HepG2 (cell line): ENCODE results near the gene NOTUM. TPM values are rescaled to one million over a fixed set of nuclear protein-coding genes. Genes with fewer than 3 reads are reported as not detected.

Experiments
- ARID5B ChIP-seq: IDR thresholded peaks from 2 replicates; pipeline ENCODE4 v1.4.0; 2020; ENCODE audit warnings: mild to moderate bottlenecking, missing genetic modification reagents
- CSRNP1 ChIP-seq: sonication (generic); formaldehyde crosslinking; IDR thresholded peaks from 2 replicates; pipeline ENCODE4 v1.8.1; 2023; ENCODE audit warnings: mild to moderate bottlenecking, missing genetic modification reagents
- MIXL1 ChIP-seq: IDR thresholded peaks from 2 replicates; pipeline ENCODE4 v1.6.1; 2016
- SYNCRIP ChIP-seq: fragments of 200-400 bp; formaldehyde crosslinking; IDR thresholded peaks from 2 replicates; pipeline ENCODE4 v1.6.1; 2018; ENCODE audit warnings: mild to moderate bottlenecking, low read depth, low read length; ENCODE audit not compliant: insufficient read depth
- TAF15 ChIP-seq: fragments of 200-400 bp; formaldehyde crosslinking; IDR thresholded peaks from one replicate; pipeline ENCODE4 v1.6.1; 2018; ENCODE audit warnings: mild to moderate bottlenecking, low read depth, low read length; ENCODE audit not compliant: poor library complexity, severe bottlenecking
- ZMYM4 ChIP-seq: sonication (generic); formaldehyde crosslinking; IDR thresholded peaks from 2 replicates; pipeline ENCODE4 v1.8.1; 2023; ENCODE audit warnings: mild to moderate bottlenecking, missing genetic modification reagents
- ZNF326 ChIP-seq: sonication (generic); formaldehyde crosslinking; IDR thresholded peaks from 2 replicates; pipeline ENCODE4 v1.4.0; 2020; ENCODE audit warnings: missing genetic modification reagents, borderline replicate concordance
- ZNF550 ChIP-seq: sonication (generic); formaldehyde crosslinking; IDR thresholded peaks from 2 replicates; pipeline ENCODE4 v1.4.0; 2020; ENCODE audit warnings: mild to moderate bottlenecking, missing genetic modification reagents, borderline replicate concordance
- ZNF552 ChIP-seq: sonication (generic); formaldehyde crosslinking; IDR thresholded peaks from 2 replicates; pipeline ENCODE4 v1.9.0; 2022; ENCODE audit warnings: missing genetic modification reagents, mild to moderate bottlenecking, borderline replicate concordance
- ZNF713 ChIP-seq: sonication (generic); formaldehyde crosslinking; IDR thresholded peaks from 2 replicates; pipeline ENCODE4 v1.4.0; 2020; ENCODE audit warnings: mild to moderate bottlenecking, missing genetic modification reagents
- ZSCAN29 ChIP-seq: sonication (generic); formaldehyde crosslinking; conservative IDR thresholded peaks from 2 replicates; pipeline ENCODE4 v1.4.0; 2020; ENCODE audit warnings: mild to moderate bottlenecking, missing genetic modification reagents
- polyA plus RNA-seq, 8 experiments: library from polyadenylated mRNA; depleted of rRNA in 3 of 8; stranded (reverse) in 7 of 8; unstranded in 1 of 8; fragments of >200 nt; fragmentation: Illumina TruSeq in 4 of 8; extraction: Trizol in 4 of 8; gene quantifications; 2 replicates each; pipeline versions ENCODE4 v1.2.1 to v1.2.3, GENCODE V29; 2011 to 2016; ENCODE audit warnings: low read depth in 4 of 8, missing spikeins in 1 of 8, mixed read lengths in 1 of 8; ENCODE audit not compliant: insufficient read depth in 1 of 8
- total RNA-seq, 5 experiments: library from RNA; depleted of rRNA; stranded (reverse); fragments of >200 nt; fragmentation: Illumina TruSeq; extraction: Trizol; gene quantifications; 2 replicates each; pipeline ENCODE4 v1.2.3, GENCODE V29; 2016; ENCODE audit warnings: low read depth in 1 of 5
- TF ChIP-seq, protein P1 (sequence below): sonication (generic); formaldehyde crosslinking; conservative IDR thresholded peaks from 2 replicates; pipeline ENCODE4 v1.4.0; 2020; ENCODE audit warnings: missing genetic modification reagents
- TF ChIP-seq, protein P2 (sequence below): sonication (generic); formaldehyde crosslinking; IDR thresholded peaks from 2 replicates; pipeline ENCODE4 v1.8.1; 2023; ENCODE audit warnings: mild to moderate bottlenecking, moderate library complexity, missing genetic modification reagents
- TF ChIP-seq, protein P3 (sequence below): sonication (generic); formaldehyde crosslinking; IDR thresholded peaks from 2 replicates; pipeline ENCODE4 v1.5.1; 2020; ENCODE audit warnings: missing genetic modification reagents, mild to moderate bottlenecking, borderline replicate concordance

The NOTUM gene
- total and polyA plus RNA-seq, 2 of the 13 experiments (the other 11 are each of a cell fraction or from before 2014, with no cell fraction given) = 150 to 160 TPM

- TF ChIP-seq ZNF713 (CRISPR knock-in tag) (0 out of 2 replicates have a peak, but pooled peaks have one; percentile 89), ZNF326 (CRISPR knock-in tag) (peak; percentile 90), ZSCAN29 (CRISPR knock-in tag) (no peak; the same call in 1 of the 2 replicates), TAF15 (no peak), MIXL1 (CRISPR knock-in tag) (0 out of 2 replicates have a peak, but pooled peaks have one; percentile 34), ZMYM4 (no peak), CSRNP1 (CRISPR knock-in tag) (no peak; the same call in 1 of the 2 replicates), ARID5B (peak; percentile 88), SYNCRIP (no peak), ZNF552 (peak; percentile 93; the same call in 1 of the 2 replicates), ZNF550 (CRISPR knock-in tag) (peak; percentile 32; the same call in 1 of the 2 replicates)
- TF ChIP-seq, protein P1, sequence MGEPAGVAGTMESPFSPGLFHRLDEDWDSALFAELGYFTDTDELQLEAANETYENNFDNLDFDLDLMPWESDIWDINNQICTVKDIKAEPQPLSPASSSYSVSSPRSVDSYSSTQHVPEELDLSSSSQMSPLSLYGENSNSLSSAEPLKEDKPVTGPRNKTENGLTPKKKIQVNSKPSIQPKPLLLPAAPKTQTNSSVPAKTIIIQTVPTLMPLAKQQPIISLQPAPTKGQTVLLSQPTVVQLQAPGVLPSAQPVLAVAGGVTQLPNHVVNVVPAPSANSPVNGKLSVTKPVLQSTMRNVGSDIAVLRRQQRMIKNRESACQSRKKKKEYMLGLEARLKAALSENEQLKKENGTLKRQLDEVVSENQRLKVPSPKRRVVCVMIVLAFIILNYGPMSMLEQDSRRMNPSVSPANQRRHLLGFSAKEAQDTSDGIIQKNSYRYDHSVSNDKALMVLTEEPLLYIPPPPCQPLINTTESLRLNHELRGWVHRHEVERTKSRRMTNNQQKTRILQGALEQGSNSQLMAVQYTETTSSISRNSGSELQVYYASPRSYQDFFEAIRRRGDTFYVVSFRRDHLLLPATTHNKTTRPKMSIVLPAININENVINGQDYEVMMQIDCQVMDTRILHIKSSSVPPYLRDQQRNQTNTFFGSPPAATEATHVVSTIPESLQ (CRISPR knock-in tag) = no peak
- TF ChIP-seq, protein P2, sequence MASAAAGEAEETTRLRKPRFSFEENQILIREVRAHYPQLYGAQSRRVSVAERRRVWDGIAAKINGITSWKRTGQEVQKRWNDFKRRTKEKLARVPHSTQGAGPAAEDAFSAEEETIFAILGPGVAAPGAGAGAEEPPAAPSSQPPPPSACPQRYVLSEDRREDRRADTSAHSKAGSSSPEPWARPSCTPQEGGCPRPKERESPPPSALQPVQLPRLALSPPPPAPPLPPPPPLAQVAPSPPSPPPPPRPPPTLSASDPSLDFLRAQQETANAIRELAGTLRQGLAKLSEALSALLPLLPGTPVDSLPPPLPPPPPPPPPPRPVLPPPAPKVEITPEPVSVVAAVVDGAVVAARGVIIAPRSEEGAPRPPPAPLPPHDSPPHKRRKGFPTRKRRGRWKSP (CRISPR knock-in tag) = peak; percentile 81; the same call in 1 of the 2 replicates
- TF ChIP-seq, protein P3, sequence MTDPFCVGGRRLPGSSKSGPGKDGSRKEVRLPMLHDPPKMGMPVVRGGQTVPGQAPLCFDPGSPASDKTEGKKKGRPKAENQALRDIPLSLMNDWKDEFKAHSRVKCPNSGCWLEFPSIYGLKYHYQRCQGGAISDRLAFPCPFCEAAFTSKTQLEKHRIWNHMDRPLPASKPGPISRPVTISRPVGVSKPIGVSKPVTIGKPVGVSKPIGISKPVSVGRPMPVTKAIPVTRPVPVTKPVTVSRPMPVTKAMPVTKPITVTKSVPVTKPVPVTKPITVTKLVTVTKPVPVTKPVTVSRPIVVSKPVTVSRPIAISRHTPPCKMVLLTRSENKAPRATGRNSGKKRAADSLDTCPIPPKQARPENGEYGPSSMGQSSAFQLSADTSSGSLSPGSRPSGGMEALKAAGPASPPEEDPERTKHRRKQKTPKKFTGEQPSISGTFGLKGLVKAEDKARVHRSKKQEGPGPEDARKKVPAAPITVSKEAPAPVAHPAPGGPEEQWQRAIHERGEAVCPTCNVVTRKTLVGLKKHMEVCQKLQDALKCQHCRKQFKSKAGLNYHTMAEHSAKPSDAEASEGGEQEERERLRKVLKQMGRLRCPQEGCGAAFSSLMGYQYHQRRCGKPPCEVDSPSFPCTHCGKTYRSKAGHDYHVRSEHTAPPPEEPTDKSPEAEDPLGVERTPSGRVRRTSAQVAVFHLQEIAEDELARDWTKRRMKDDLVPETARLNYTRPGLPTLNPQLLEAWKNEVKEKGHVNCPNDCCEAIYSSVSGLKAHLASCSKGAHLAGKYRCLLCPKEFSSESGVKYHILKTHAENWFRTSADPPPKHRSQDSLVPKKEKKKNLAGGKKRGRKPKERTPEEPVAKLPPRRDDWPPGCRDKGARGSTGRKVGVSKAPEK = 0 out of 2 replicates have a peak, but pooled peaks have one; percentile 32
Measured at GRCh38 chr17:81966343-81967243, 5.6 kb upstream of the NOTUM start (continued).
